Right atrium auricular region (tissue), 2 donors: Measurements from ENCODE around the gene NLRP9. TPM values are rescaled to one million over a fixed set of nuclear protein-coding genes. Genes with fewer than 3 reads are reported as not detected.
"Not testable (repeated sequence)": the region's sequence is repeated elsewhere in the genome, so short reads cannot be mapped to it uniquely, and the experiment has no call there.

Experiments
- DNase-seq: peaks from one replicate; pipeline ENCODE4 v3.0.0-alpha.2; 2019; ENCODE audit warnings: low spot score
- H3K27ac ChIP-seq, 2 donors: fragments of 200-600 bp; sonication (generic); 1 replicate in 1 of 2; 2 replicates in 1 of 2; pipeline ENCODE4 v1.5.1; 2016 to 2019
- H3K27me3 ChIP-seq, 2 donors: fragments of 200-600 bp; sonication (generic); one replicate each; pipeline versions ENCODE4 v1.5.1 to v1.6.0; 2017 to 2019
- H3K36me3 ChIP-seq: fragments of 200-600 bp; sonication (generic); one replicate; pipeline ENCODE4 v1.5.1; 2016
- H3K4me1 ChIP-seq, 2 donors: fragments of 200-600 bp; sonication (generic); one replicate each; pipeline versions ENCODE4 v1.5.1 to v1.6.0; 2017 to 2019
- H3K4me3 ChIP-seq, 2 donors: fragments of 200-600 bp; sonication (generic); 1 replicate in 1 of 2; 2 replicates in 1 of 2; pipeline ENCODE4 v1.5.1; 2017 to 2019; ENCODE audit warnings: mild to moderate bottlenecking in 1 of 2, moderate library complexity in 1 of 2
- H3K9me3 ChIP-seq, 2 donors: fragments of 200-600 bp; sonication (generic); one replicate each; pipeline ENCODE4 v1.5.1; 2019
- CTCF ChIP-seq, 2 donors: fragments of 200-600 bp; sonication (generic); IDR thresholded peaks; one replicate each; pipeline ENCODE4 v1.5.1; 2019; ENCODE audit warnings: antibody characterized with exemption in 2 of 2
- total RNA-seq, 2 donors: library from RNA; depleted of rRNA; stranded (reverse); fragments of >200 nt; gene quantifications; one replicate each; pipeline ENCODE4 v1.1.0, GENCODE V29; 2016

The NLRP9 gene
- not detected for total RNA-seq

GRCh38 chr19:55738302-55738701 lies at the start of gene NLRP9:
Gene NLRP9 (minus strand): TSS chr19:55738402. CDS start chr19:55738374, 28 bp downstream.
- Histone ChIP-seq H3K27ac (no peak within 1 kb of the TSS), H3K4me1 (no peaks in the 10 kb centered on the region), H3K9me3 (no peaks in the 10 kb centered on the region), H3K27me3 (no peaks in the 10 kb centered on the region), H3K36me3 (no peaks in the 10 kb centered on the region), H3K4me3 (no peak within 1 kb of the TSS)
- no peak for DNase-seq
- TF ChIP-seq CTCF (IDR thresholded peaks at IDR 0.05): no peak

- H3K27ac ChIP-seq: no peak overlapping the region
- TF ChIP-seq CTCF (IDR thresholded peaks at IDR 0.05): no peak
Observed at GRCh38 chr19:55781112-55781511, 42.9 kb upstream of the NLRP9 start.

GRCh38 chr19:55778331-55778730 lies 40.1 kb upstream of the NLRP9 start:
- no peaks in the 10 kb centered on the region for H3K36me3 ChIP-seq
- no peak for TF ChIP-seq CTCF (IDR thresholded peaks at IDR 0.05)
- H3K27me3 ChIP-seq: no peaks in the 10 kb centered on the region
- H3K4me3 ChIP-seq: no peak overlapping the region
- H3K4me1 ChIP-seq: no peaks in the 10 kb centered on the region
- no peak overlapping the region for H3K27ac ChIP-seq
- no peak for DNase-seq
- no peaks in the 10 kb centered on the region for H3K9me3 ChIP-seq

More at GRCh38 chr19:55781112-55781511, 42.9 kb upstream of the NLRP9 start:
- Histone ChIP-seq H3K9me3 (no peaks in the 10 kb centered on the region), H3K4me3 (no peak overlapping the region), H3K27me3 (no peaks in the 10 kb centered on the region), H3K36me3 (no peaks in the 10 kb centered on the region), H3K4me1 (no peaks in the 10 kb centered on the region)
- no peak for DNase-seq

GRCh38 chr19:55777528-55777927 lies 39.3 kb upstream of the NLRP9 start:
- TF ChIP-seq CTCF (IDR thresholded peaks at IDR 0.05): no peak
- no peak overlapping the region for H3K4me3 ChIP-seq
- no peaks in the 10 kb centered on the region for H3K9me3 ChIP-seq
- no peaks in the 10 kb centered on the region for H3K4me1 ChIP-seq
- no peaks in the 10 kb centered on the region for H3K36me3 ChIP-seq
- H3K27ac ChIP-seq: no peak overlapping the region
- H3K27me3 ChIP-seq: no peaks in the 10 kb centered on the region
- DNase-seq: no peak

- not testable (repeated sequence) for H3K9me3 ChIP-seq, H3K4me1 ChIP-seq, H3K27ac ChIP-seq, H3K36me3 ChIP-seq, DNase-seq, H3K27me3 ChIP-seq, H3K4me3 ChIP-seq
Observed at GRCh38 chr19:55769632-55770031, 31.4 kb upstream of the NLRP9 start.

GRCh38 chr19:55768818-55769217 lies 30.6 kb upstream of the NLRP9 start, which contains the start of gene RFPL4AL1:
Gene RFPL4AL1 (plus strand): TSS chr19:55769118. CDS start chr19:55771805, 2,687 bp downstream.
- not testable (repeated sequence) for H3K36me3 ChIP-seq, H3K4me1 ChIP-seq, H3K9me3 ChIP-seq, H3K27me3 ChIP-seq, DNase-seq, H3K27ac ChIP-seq, H3K4me3 ChIP-seq

- no peak for TF ChIP-seq CTCF (IDR thresholded peaks at IDR 0.05)
- no peak for DNase-seq
Observed at GRCh38 chr19:55766466-55766865, 28.3 kb upstream of the NLRP9 start.

GRCh38 chr19:55758797-55759196 lies 20.6 kb upstream of the NLRP9 start, which contains the start of gene RFPL4A:
Gene RFPL4A (plus strand): TSS chr19:55759097. CDS start chr19:55761801, 2,704 bp downstream.
- H3K4me3 ChIP-seq, H3K9me3 ChIP-seq, DNase-seq, H3K36me3 ChIP-seq, H3K27ac ChIP-seq, H3K27me3 ChIP-seq, H3K4me1 ChIP-seq: not testable (repeated sequence)

More at GRCh38 chr19:55766466-55766865, 28.3 kb upstream of the NLRP9 start:
- H3K27me3 ChIP-seq: no peaks in the 10 kb centered on the region
- no peak overlapping the region for H3K4me3 ChIP-seq
- H3K4me1 ChIP-seq: no peaks in the 10 kb centered on the region
- H3K9me3 ChIP-seq: peaks cover 0 to 4% of the 10 kb centered on the region in 2 donors
- no peaks in the 10 kb centered on the region for H3K36me3 ChIP-seq
- H3K27ac ChIP-seq: no peak overlapping the region

GRCh38 chr19:55756808-55757207 lies 18.6 kb upstream of the NLRP9 start:
- H3K27me3 ChIP-seq, H3K27ac ChIP-seq, H3K4me1 ChIP-seq, DNase-seq, H3K4me3 ChIP-seq, H3K9me3 ChIP-seq, H3K36me3 ChIP-seq: not testable (repeated sequence)
